MG63 (cell line): ENCODE measurements around the gene ANLN. TPM values are rescaled to one million over a fixed set of nuclear protein-coding genes. Genes with fewer than 3 reads are reported as not detected.
"Not testable (repeated sequence)": the region's sequence is repeated elsewhere in the genome, so short reads cannot be mapped to it uniquely, and the experiment has no call there.

Experiments
- DNase-seq: peaks from one replicate; pipeline ENCODE4 v3.0.0-alpha.2; 2020
- H3K27me3 ChIP-seq: fragments of 250-450 bp; sonication (Bioruptor Pico); 2 replicates; pipeline ENCODE4 v1.5.1; 2020; ENCODE audit warnings: mild to moderate bottlenecking, moderate library complexity
- H3K36me3 ChIP-seq: fragments of 250-450 bp; sonication (Bioruptor Pico); 2 replicates; pipeline ENCODE4 v1.5.1; 2020; ENCODE audit warnings: mild to moderate bottlenecking, moderate library complexity
- H3K4me3 ChIP-seq: fragments of 250-450 bp; sonication (Bioruptor Pico); 2 replicates; pipeline ENCODE4 v1.5.1; 2020; ENCODE audit warnings: mild to moderate bottlenecking, moderate library complexity
- H3K9me3 ChIP-seq: fragments of 250-450 bp; sonication (Bioruptor Pico); 2 replicates; pipeline ENCODE4 v1.5.1; 2020; ENCODE audit warnings: mild to moderate bottlenecking, moderate library complexity
- total RNA-seq: library from RNA; depleted of rRNA; stranded (reverse); fragments of >200 nt; shearing (Covaris generic); gene quantifications from 2 replicates; pipeline ENCODE4 v1.2.3, GENCODE V29; 2014; ENCODE audit warnings: low replicate concordance

The ANLN gene
- total RNA-seq, 1 experiment from 2014 or later, result 108 TPM

DNA sequence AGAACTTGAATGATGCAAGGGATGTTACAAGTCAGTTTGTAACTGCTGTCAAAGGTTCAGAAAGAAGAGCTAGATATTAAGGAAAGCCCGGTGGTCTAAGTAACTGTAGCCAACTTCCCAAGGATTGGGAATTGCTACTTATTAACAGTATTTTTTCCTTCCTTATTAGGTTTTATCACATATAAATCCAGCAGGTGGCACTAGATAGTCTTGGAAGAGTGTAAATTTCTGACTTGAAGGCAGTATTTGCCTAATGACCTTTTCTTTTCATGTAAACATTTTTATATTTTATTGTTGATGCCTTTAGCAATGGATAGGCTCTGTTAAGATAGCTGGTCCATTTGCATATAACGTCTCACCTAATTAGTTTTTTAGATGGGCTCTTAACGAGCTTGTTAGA, 51.2 kb downstream of the ANLN start:
- Histone ChIP-seq H3K4me3 (no peak overlapping the region), H3K36me3 (peaks cover 90% of the 10 kb centered on the region), H3K9me3 (no peaks in the 10 kb centered on the region), H3K27me3 (no peaks in the 10 kb centered on the region)
- no peak for DNase-seq

DNA sequence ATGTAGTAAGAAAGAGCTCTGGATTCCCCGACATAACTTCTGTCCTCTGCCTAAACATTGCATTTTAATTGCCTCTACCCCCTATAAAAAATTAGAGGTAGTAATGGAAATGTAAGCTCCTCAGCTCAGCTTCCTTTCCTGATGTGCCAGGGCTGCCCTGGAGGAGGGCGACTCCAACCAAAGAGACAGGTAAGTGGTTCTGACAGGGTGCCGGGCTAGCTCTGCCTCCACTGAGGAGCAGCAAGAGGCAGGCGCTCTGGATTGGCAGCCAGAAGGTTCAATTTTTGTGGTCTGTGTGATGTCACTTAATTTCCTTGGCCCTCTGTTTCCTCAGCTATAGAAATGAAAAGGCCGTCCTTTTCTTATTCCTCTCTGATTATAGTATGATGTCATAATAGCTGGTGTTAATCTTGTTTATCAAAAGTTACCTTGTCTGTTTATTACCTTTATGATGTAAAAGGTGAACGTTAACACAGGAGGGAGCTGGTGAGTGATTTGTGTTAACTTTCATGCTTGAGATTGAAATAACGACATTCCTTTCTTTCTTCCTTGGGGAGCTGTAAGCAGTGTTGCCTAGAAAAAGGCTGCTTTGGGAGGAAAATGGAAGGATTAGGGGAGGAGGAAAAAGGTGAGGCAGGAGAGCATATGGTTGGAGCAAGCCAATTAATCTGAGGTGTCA, 51.8 kb downstream of the ANLN start:
- DNase-seq, result no peak
- Histone ChIP-seq H3K9me3 (no peaks in the 10 kb centered on the region), H3K36me3 (peaks cover 92% of the 10 kb centered on the region), H3K4me3 (no peak overlapping the region), H3K27me3 (no peaks in the 10 kb centered on the region)

DNA sequence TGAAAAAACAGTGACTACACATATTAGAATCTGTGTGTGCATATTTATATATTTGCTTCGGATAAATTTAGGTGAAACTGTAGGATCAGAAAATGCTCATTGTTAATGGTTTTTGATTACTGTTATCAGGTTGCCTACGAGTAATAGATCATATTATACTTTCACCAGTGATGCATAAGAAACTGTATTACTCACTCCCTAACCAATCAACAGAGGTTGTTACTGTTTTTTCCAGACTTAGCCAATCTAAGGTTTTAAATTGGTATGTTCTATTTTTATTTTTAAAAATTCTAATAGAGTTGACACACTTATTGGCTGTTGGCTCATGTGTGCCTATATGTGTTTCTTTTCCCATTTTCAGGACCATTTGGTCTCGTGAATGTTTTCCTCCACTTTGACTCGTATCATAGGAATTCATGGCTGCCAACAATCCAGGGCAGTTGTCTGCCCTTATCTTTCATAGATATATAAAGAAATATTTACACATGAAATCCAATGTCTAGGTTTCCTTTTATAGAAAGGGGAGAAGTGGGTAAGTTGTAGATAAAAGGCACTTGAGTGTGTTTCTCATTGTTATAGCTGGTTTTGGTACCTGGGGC, 59.2 kb downstream of the ANLN start:
- peaks cover 95% of the 10 kb centered on the region for H3K36me3 ChIP-seq

DNA sequence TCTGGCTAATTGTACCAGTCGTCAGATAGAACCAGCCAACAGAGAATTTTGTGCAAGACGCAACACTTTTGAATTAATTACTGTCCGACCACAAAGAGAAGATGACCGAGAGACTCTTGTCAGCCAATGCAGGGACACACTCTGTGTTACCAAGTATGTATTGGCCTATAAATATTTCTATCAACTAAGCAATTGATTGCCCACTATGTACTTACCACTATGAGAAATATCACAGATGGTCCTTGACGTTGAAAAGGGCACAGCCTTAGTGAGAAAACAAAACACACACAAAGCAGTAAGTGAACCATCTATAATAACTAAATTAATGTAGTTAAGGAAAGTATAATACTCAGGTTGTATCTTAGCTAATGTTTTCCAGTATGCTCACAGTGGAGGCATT, 60.0 kb downstream of the ANLN start:
- no peak for DNase-seq
- peaks cover 94% of the 10 kb centered on the region for H3K36me3 ChIP-seq

More for the DNA sequence above, 59.2 kb downstream of the ANLN start:
- no peaks in the 10 kb centered on the region for H3K9me3 ChIP-seq
- no peak overlapping the region for H3K4me3 ChIP-seq
- DNase-seq, result no peak
- no peaks in the 10 kb centered on the region for H3K27me3 ChIP-seq

DNA sequence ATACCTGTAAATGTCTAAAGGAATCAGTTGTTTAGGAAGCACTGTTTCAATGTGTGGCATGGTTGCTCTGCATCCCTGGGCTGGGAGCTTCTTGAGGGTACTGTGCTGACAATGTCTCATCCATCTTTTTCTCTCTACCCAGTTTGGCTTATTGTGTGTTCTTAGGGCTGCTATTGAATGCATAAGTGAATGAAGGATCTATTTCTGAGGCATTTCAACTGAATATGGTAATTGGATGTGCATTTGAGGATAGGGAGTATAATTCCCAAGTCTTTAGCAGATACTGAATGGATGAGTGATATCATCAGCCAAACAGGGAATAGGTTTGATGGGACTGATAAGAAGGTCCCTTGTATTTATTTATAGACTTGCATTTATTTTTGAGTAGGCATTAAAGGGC, 64.1 kb downstream of the ANLN start:
- no peaks in the 10 kb centered on the region for H3K27me3 ChIP-seq
- no peak for DNase-seq
- H3K4me3 ChIP-seq, result no peak overlapping the region
- peaks cover 63% of the 10 kb centered on the region for H3K36me3 ChIP-seq
- H3K9me3 ChIP-seq, result no peaks in the 10 kb centered on the region

More for the DNA sequence above, 60.0 kb downstream of the ANLN start:
- Histone ChIP-seq H3K9me3 (no peaks in the 10 kb centered on the region), H3K27me3 (no peaks in the 10 kb centered on the region), H3K4me3 (no peak overlapping the region)

DNA sequence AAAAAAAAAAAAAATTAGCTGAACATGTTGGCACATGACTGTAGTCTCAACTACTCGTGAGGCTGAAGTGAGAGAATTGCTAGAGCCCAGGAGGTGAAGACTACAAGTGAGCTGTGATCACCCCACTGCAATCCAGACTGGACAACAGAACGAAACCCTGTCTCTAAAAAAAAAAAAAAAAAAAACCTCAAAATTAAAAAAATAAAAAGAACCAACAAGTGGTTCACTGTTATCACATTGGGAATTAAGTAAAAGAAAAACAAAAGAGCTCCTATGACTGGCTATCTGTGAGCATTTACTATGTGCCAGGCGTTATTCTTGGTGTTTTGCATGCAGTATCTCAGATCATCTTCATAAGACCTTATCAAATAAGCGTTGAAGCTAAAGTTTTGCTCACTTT, 66.0 kb downstream of the ANLN start:
- Histone ChIP-seq H3K27me3 (no peaks in the 10 kb centered on the region), H3K9me3 (no peaks in the 10 kb centered on the region), H3K4me3 (no peak overlapping the region), H3K36me3 (peaks cover 45% of the 10 kb centered on the region)
- no peak for DNase-seq

DNA sequence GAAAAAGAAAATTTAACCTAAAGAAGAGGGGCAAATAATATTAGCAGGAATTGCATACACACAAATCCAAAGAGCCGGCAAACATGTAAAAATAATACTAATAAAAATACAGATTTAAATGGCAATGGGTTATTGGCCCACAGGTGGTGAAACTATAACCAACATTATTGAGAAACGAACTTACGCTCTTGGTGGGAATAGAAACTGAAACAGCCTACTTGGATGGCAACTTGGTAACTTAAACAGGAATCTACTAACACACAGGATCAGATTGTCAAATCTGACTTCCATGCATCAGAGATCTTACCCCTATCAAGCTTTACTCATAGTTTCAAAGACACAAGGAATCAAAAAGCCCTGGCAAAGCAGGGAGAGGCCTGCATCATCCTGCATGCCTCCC, 66.5 kb downstream of the ANLN start:
- no peaks in the 10 kb centered on the region for H3K27me3 ChIP-seq
- no peak for DNase-seq
- peaks cover 40% of the 10 kb centered on the region for H3K36me3 ChIP-seq

DNA sequence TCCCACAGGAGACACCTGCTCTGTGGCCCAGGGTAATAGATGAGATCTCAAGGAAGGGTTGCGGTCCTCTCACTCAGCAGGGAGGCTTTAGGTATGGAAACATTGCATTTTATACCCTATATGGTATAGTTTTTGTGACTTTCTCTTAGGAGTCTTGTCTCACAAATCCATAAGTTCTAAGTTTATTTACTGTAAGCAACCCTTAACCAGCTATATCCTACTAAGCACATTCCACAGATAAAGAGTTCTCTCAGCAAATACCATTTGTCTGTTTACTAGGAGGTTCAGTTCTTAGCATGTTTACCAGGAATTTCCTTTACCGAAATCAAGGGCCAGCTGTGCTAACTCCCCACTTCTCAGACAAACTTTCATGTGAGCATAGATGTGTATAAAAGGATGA, 66.9 kb downstream of the ANLN start:
- peaks cover 36% of the 10 kb centered on the region for H3K36me3 ChIP-seq
- no peak overlapping the region for H3K4me3 ChIP-seq
- no peaks in the 10 kb centered on the region for H3K27me3 ChIP-seq
- H3K9me3 ChIP-seq, result no peaks in the 10 kb centered on the region
- DNase-seq, result no peak

More for the DNA sequence above, 66.5 kb downstream of the ANLN start:
- Histone ChIP-seq H3K9me3 (no peaks in the 10 kb centered on the region), H3K4me3 (no peak overlapping the region)

DNA sequence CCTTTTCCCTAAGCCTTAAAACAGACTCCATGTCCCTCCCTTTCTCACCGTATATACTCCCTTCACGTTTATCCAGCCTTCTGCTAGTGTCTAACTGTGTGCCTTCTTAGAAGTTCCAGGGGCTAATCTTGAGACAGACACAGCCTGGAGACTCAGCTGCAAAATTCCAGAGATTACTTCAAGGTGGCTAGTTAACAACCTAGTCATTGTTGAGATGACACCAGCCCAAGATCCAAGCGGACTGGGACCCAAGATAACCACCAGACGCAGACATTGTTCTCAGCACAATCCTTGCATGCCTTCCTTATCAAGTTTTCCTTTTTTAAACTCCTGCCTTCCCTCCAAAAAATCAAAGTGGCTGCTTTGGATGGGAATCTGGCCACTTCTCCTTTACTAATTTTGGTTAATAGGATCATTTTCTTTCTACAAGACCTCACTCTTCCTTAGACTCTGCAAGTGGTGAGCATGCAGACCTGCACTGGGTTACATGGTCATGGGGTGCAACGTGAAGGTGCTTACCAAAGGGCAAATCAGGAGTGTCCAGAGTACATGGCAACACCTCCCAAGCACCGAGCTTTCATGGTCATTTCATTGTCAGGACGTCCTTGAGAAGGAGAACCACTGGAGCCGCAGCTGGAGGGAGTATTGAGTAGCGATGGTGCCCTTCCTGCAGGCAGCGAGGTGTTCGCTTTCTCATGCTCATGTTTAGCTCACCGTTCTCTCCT, 69.7 kb downstream of the ANLN start:
- DNase-seq, result no peak
- Histone ChIP-seq H3K9me3 (no peaks in the 10 kb centered on the region), H3K36me3 (peaks cover 9% of the 10 kb centered on the region), H3K27me3 (no peaks in the 10 kb centered on the region; the same call in 1 of the 2 replicates), H3K4me3 (no peak overlapping the region)

DNA sequence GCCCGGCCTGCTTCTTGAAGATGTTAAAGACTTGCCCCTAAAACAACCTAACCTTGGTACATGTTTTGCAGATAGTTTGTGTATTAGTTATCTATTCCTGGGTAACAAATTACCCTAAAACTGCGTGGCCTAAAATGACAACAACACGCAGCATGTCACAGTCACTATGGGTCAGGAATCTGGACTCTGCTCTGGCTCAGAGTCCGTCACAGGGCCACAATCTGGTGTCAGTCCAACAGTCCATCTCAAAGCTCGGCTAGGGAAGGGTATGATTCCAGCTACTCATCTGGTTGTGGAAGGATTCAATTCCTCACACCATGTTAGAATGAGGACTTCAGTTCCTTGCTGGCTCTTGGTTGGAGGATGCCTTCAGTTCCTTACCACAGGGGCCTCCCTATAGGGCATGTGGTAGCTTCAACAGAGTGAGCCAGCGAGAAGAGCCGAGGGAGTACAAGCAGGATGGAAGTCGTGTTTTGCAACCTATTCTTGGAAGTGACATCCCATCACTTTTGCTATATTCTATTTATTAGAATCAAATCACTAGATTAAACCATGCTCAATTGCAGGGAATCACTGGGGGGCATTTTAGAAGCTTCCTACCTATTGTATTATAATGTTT, 71.3 kb downstream of the ANLN start:
- H3K27me3 ChIP-seq, result no peaks in the 10 kb centered on the region; the same call in 1 of the 2 replicates
- H3K4me3 ChIP-seq, result no peak overlapping the region
- no peaks in the 10 kb centered on the region for H3K9me3 ChIP-seq
- no peaks in the 10 kb centered on the region for H3K36me3 ChIP-seq
- DNase-seq, result no peak

DNA sequence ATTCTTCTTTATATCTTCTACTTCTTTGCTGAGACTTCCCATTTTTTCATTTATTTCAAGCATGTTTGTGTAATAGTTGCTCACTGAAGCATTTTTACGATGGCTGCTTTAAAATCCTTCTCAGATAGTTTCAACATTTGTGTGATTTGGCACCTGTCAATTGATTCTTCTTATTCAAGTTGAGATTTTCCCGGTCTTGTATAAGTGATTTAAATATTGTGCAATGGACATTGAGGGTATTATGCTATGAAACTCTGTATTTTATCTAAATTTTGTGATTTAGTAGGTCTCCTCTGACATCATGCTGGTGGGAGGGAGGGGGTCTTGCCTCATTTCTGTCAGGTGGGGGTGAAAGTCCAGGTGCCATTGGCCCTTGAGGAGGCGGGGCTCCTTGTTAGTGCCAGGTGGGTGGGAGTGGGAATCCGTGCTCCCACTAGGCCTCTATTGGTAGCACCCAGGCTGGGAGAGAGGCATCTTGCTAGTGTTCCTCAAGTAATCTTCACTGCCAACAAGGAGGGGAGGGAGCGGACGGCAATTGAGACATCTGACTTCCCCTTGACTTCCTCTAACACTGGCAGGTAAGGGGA, 73.0 kb downstream of the ANLN start:
- no peaks in the 10 kb centered on the region; the same call in 1 of the 2 replicates for H3K27me3 ChIP-seq
- no peak overlapping the region for H3K4me3 ChIP-seq
- H3K9me3 ChIP-seq, result no peaks in the 10 kb centered on the region
- no peak for DNase-seq
- no peaks in the 10 kb centered on the region for H3K36me3 ChIP-seq

DNA sequence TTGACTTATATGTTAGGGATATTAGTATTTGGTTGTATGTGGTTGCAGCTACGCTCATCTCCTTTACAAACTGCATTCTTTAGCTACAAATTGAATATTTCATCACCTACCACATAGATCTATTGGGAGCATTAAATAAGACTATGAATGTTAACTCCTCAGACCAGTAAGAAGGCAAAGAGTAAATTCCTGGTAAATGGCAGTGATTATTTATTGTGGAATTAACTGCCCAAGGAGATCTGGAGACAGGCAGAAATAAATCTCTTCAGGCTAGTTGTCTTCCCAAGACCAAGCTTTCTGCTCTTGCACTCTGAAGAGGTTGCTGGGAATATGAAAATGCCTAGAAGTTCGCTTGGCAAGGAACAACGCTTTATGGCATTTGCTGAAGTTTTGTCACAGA, 74.6 kb downstream of the ANLN start:
- Histone ChIP-seq H3K9me3 (no peaks in the 10 kb centered on the region), H3K36me3 (no peaks in the 10 kb centered on the region), H3K27me3 (no peaks in the 10 kb centered on the region; the same call in 1 of the 2 replicates), H3K4me3 (no peak overlapping the region)
- DNase-seq, result no peak

DNA sequence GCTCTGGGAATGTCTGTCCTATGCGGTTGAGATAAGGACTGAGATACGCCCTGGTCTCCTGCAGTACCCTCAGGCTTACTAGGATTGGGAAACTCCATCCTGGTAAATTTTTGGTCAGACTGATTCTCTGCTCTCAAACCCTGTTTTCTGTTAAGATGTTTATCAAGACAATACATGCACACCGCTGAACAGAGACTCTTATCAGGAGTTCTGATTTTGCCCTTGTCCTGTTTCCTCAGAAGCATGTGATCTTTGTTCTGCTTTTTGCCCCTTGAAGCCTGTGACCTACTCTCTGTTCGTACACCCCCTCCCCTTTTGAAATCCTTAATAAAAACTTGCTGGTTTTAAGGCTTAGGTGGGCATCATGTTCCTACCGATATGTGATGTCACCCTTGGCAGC, 76.3 kb downstream of the ANLN start:
- H3K36me3 ChIP-seq, H3K9me3 ChIP-seq, H3K27me3 ChIP-seq, H3K4me3 ChIP-seq, DNase-seq: not testable (repeated sequence)

DNA sequence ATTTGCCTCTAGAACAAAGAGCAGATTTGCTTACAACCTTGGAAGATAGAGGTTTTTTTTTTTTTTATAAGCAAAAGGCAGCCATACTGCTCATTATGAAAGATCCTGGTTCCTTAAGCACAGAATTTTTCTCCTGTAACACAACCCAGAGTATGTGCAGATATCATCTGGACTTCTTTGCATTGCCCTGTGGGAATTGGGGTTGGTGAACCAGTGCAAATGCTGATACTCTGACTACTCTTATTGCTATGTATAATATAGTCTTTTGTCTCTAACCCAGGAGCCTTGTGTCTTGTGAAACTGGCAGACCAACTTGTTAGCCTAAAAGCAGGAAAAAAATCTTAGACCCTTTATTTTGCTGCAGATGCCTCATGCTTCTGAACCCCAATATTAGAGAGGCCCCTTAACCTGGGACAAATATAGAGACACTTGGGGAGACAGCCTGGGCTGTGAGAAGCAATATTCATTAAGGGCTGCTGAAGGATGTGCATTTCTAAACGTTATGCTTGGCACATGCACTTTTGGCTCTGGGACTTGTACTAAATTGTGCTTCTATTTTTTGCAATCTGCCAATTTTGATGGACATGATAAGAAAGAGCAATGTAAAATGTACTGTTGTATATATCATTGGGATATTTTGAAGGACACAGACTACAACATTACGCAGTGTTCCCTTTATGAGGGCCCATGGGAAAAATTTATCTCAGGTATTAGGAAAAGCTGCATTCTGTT, 78.9 kb downstream of the ANLN start:
- Histone ChIP-seq H3K36me3 (no peaks in the 10 kb centered on the region), H3K27me3 (no peaks in the 10 kb centered on the region; the same call in 1 of the 2 replicates), H3K9me3 (no peaks in the 10 kb centered on the region), H3K4me3 (no peak overlapping the region)
- no peak for DNase-seq

DNA sequence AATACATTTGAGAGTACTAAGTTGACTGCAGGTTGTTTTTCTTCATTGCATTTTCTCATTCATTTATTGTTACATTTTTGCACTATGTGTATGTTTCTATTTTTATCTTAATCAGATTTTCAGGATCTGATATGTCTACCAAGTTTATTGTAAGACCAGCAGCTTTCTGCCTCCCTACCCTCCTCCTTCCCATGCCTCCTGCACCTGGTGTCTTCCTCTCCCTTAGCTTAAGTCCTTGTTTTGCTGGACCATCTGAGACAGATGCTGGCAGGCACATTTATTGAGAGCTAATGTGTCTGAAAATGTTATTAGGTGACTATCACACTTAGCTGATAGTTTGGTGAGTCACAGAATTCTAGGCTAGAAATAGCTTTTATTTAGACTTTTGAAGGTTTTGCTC, 79.6 kb downstream of the ANLN start:
- no peaks in the 10 kb centered on the region for H3K9me3 ChIP-seq
- no peaks in the 10 kb centered on the region for H3K36me3 ChIP-seq
- no peak overlapping the region for H3K4me3 ChIP-seq
- H3K27me3 ChIP-seq, result no peaks in the 10 kb centered on the region; the same call in 1 of the 2 replicates
- no peak for DNase-seq

DNA sequence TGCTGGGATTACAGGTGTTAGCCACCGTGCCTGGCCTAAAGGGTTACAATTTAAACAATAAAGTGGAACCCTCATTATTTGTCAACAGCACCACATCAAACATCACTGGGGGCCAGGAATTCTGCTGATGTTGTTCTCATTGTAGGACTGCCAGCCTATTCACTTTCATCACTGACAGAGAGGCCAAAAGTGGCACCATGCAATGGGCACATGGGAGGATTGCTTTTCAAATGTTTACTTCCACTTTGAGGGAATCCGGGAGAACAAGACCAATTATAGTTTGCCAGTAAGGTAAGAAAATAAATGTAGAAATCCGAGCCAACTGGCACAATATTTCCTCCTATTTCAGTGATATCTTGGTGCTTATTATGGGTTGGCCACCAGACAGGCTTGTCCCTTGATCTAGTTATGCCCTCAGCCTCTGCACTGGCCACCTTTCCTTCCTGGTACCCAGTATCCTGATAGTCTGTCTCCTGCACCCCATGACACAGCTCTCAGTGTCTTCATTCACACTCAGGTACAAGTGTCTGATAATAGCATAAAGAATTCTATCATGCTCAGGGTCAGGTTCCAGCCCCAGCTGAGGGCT, 82.6 kb downstream of the ANLN start:
- Histone ChIP-seq H3K27me3 (no peaks in the 10 kb centered on the region), H3K4me3 (no peak overlapping the region), H3K9me3 (no peaks in the 10 kb centered on the region), H3K36me3 (no peaks in the 10 kb centered on the region)
- no peak for DNase-seq
